ENCODE measurements around the gene NEDD8.

DNA sequence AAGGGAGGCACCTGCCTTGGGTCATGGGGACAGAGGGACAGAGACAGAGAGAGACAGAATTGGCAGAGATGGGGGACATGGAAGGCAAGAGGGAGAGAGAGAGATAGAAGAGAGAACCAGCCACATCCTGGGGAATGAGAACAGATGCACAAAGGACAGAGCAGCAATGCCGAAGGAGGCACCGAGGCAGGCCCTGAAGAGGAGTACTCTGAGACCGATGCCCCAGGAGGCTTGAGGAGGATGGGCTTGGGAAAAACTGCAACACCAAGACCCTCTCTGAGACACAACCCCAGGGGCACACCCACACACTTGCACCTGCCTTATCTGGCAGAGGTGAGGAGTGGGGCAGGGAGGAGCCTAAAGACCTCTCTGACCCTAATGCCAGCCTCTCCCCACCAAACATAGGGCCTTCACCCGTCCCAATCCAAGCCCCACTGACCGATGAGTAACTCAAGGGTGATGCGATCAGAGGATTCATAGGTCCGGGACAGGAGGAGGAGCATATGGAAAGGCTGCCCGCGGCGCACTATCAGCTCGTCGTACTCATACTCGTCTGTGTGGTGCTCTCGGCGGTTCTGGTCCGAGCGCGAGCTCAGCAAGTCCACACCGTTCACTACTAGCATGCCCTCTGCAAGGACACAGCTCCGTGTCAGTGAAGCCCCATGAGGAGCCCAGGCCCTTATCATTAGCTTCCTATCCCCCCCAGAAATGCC, 29.2 kb upstream of the NEDD8 start:
- TF ChIP-seq CTCF (IDR thresholded peaks at IDR 0.05; ENCODE audit: insufficient read depth, low read length, poor library complexity, severe bottlenecking): no peak
- no peak for TF ChIP-seq EZH2phosphoT487 (conservative IDR thresholded peaks at IDR 0.05; ENCODE audit: low read length)

All from SU-DHL-6 (cell line).